GM18502 (cell line): Measurements from ENCODE around the gene SIAH1.
"Not testable (repeated sequence)": the region's sequence is repeated elsewhere in the genome, so short reads cannot be mapped to it uniquely, and the experiment has no call there.

Experiments
- ATAC-seq: cut with Tn5 transposase; IDR thresholded peaks from one replicate; pipeline ENCODE4 v1.9.1; 2021; ENCODE audit warnings: mild to moderate bottlenecking; ENCODE audit not compliant: unreplicated experiment, poor library complexity

The SIAH1 gene

DNA sequence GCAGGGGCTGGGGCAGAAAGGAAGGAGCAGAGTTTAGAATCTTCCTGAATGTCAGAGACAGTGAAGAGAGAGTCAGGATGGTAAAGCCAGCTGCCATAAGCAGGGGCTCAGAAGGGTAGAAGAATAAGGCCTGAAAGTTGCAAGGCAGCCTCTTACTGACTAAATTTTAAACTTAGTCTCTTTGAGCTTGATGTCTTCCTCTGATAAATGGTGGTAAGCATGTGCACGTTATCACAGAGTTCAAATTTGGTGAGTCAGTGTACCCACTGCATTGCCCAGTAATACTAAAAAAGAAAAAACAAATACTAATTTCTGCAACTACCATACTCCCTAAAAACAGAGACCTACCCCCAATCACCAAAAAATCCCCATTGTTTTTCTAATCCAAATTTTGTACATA is 45.2 kb downstream of the SIAH1 start:
- ATAC-seq, result no peak

GRCh38 chr16:48335961-48336360 is 49.3 kb downstream of the SIAH1 start:
- ATAC-seq, result no peak

- no peak for ATAC-seq
Measured at GRCh38 chr16:48334325-48334724, 50.9 kb downstream of the SIAH1 start.

- ATAC-seq, result no peak
Measured at GRCh38 chr16:48332978-48333377, 52.2 kb downstream of the SIAH1 start.

- no peak for ATAC-seq
Measured at GRCh38 chr16:48330841-48331192, 54.4 kb downstream of the SIAH1 start.

GRCh38 chr16:48330189-48330840 is 54.9 kb downstream of the SIAH1 start:
- no peak for ATAC-seq

- no peak for ATAC-seq
Measured at GRCh38 chr16:48329138-48329537, 56.1 kb downstream of the SIAH1 start.

- ATAC-seq, result no peak
Measured at GRCh38 chr16:48326915-48327314, 58.3 kb downstream of the SIAH1 start.

- no peak for ATAC-seq
Measured at GRCh38 chr16:48323783-48324775, 61.1 kb downstream of the SIAH1 start.

DNA sequence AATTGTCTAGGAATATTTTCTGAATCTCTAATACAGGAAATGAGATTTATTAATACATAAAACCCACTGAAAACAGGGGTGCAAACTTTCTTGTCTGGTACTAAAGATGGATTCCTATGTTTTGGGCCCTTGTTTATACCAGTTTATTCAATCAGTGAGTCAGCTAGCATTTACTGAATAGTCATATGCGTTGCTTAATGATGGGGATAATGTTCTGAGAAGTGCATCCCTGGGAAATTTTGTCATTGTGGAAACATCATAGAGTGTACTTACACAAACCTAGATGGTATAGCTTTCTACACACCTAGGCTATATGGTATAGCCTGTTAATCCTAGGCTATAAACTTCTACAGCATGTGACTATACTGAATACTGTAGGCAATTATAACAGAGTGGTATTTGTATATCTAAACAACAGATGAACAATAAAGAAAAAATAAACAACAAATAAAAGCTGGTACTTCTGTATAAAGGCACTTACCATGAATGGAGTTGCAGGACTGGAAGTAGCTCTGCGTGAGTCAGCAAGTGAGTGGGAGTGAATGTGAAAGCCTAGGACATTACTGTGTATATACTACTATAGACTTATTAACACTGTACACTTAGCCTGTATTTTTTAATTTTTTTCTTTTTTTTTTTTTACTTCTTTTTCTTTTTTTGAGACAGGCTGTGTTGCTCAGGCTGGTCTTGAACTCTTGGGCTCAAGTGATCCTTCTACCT is 63.7 kb downstream of the SIAH1 start:
- ATAC-seq, result no peak

DNA sequence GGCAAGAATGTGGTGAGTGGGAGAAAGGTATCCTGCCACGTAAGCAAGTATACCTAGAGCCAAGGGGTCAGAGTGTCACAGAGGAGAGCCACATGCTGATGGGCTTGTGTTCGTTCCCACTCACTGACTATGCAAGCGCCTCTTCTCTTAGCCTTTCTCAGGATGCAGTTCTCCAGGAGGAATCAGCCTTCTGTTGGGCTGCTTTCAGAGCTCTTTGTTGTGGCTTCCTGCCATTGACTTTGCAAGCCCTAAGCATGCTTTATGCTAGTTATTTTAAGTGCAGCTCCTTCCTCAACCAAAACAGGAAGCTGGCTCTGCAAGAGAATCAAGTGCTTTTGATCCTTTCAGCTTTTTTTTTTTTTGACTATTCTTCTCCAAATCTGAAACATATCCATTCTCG is 66.6 kb downstream of the SIAH1 start:
- ATAC-seq, result no peak

- ATAC-seq, result no peak
Measured at GRCh38 chr16:48317614-48318315, 67.4 kb downstream of the SIAH1 start.

DNA sequence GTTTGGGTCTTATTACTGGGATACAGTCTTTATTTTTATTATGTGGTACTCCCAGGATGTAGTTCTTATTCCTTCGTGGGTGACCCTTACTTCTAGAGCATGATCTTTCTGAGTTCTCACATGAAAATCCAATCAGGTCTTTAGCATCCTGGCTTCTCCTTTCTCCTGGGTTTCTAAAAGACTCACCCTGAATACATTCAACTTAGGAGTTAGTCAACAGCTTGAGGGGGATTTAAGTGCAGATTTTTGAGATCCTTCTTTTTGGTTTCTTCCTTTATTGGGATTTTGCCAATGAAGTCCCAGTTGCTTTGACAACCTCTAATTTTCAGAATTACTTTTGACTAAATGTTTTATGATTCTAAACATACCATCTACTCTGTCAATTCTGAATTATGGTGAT is 68.2 kb downstream of the SIAH1 start:
- ATAC-seq, result no peak

- not testable (repeated sequence) for ATAC-seq
Measured at GRCh38 chr16:48313905-48314304, 71.3 kb downstream of the SIAH1 start.

- no peak for ATAC-seq
Measured at GRCh38 chr16:48310908-48311641, 74.1 kb downstream of the SIAH1 start.
